ENCODE measurements around the gene SUPT3H.

SUPT3H gene

DNA sequence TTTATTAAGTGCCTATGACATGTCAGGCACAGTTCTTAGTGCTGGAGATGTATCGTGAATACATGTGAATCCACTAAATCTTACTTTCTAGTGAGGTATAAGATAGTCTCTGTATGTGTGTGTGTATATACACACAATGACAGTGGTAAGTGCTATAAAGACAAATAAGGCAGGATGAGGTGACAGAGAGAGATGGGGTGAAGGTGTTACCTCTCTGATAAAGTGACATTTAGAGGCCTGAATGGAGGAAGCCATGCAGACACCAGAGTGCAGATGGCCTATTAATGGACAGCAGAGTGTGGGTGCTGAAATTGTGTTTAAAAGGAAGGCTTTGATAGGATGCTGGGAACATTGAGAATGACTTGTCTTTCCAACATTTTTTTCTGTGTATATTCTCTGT lies 535.9 kb downstream of the SUPT3H start:
- no peak for DNase-seq (ENCODE audit: low read depth in 2 of 2)

DNA sequence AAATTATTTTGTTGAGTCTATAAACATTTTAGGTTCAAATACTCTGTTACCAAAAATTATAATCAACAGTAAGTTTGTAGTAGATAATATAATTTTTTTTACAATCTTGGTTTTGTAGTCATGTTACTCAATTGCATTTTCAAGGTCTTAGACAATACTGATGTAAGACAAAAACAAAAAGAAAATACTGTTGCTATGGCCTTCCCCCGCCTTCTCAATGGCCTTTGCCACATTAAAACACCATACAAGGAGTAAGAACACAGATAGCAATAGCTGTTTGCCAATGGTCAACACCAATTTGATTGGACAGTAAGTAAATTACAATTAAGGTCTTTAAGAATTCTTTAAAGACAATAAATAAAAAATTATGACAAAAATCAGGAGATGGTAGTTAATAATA lies 540.0 kb downstream of the SUPT3H start:
- DNase-seq (ENCODE audit: low read depth in 2 of 2) = no peak

DNA sequence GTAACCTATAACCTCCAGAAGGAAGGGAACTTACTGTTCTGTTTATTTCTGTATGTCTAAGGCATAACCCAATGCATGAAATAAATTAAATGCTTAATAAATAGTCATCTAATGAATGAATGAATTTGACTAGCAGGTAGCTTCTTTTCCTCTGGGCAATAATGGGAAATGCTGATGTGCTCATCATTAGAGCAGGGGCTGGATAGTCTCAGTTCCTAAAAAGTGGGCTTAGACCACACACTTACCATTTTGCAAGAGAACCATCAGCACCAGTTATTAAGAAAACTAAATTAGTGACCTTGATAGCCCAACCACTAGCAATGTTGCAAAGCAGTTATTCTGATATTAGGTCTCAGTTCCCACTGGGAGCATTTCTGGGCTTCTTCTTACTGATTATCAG lies 540.5 kb downstream of the SUPT3H start:
- no peak for DNase-seq (ENCODE audit: low read depth in 2 of 2)

DNA sequence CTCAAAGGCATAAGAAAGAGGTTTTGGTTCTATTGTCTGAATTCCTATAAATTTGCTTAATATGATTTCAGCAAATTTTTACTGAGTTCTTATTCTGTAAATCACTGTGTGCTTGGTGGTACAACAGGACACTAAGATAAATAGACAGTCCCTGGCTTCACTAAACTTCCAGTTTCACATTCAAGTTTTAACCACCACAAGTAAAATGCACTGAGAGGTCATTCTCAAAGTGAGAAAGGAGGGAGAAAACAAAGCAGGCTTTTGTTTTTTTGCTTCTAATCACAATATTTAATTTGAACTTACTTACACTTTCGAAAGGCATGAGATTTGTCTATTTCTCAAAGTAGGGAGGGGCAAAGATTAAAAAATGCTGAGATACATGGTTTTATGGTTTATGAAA lies 544.5 kb downstream of the SUPT3H start:
- DNase-seq (ENCODE audit: low read depth in 2 of 2) = no peak

DNA sequence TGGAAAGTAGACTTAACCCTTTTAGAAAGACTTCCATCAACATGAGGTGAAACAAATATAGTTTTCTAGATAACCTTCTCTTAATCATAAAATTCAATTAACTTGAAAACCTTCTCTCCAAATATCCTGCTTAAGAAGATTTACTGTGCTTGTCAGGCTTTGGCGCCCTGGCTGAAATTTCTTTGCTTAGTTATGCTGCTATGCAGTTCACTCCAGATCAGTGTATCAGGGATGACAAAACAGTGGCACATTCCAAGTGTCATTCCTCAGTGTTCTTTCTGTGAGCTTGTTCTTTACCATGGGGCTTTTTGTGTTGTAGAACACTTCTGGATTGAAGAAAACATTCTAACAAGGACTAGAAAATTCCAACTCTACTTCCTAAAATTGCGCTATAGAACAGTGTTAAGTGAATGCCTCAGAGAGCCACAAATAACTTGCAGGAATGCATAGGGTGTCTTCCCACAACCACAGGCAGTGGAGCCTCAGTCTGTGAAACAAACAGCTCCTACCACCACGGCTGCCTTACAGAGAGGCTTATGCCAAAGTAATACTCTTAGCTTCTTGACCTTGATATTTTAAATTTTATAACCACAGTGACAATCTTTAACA lies 546.6 kb downstream of the SUPT3H start:
- DNase-seq (ENCODE audit: low read depth in 2 of 2) = no peak

DNA sequence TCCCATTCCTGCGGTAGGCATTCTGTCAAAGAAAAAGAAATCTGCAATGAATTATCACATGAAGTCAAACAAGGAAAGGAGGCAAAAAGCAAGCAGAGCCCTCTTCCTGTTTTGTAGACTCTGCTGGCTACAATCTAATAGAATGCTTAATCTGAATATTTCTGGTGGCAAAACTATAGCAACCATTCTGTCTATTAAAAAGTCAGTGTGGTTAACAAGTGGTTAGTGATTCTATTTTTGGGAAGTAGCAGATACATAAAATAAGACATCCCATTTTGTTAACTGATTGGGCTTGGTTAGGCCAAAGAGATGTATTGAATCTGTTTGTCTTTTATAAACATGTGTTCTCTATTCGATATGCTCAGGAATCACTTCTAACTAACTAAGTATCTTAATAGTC lies 547.9 kb downstream of the SUPT3H start:
- DNase-seq (ENCODE audit: low read depth in 2 of 2) = no peak

DNA sequence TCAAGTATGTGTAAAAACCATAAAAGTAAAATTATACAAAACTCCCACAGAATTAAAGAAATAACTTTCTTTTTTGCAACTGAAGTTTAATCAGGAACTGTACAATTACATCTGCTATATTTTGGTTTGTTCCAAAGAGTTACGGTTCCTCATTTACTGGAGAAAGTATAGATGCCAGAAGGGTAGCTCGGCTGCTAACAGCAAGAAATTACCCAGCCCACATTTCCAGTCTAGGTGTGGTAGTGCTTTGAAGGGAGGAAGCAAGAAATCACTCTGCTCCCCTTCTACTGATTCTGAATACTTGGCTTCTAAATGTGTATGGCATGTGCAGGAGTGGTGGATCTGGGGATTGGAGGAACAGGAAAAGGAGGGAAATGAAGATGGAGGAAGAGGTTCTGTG lies 549.0 kb downstream of the SUPT3H start:
- DNase-seq (ENCODE audit: low read depth in 2 of 2) = no peak

DNA sequence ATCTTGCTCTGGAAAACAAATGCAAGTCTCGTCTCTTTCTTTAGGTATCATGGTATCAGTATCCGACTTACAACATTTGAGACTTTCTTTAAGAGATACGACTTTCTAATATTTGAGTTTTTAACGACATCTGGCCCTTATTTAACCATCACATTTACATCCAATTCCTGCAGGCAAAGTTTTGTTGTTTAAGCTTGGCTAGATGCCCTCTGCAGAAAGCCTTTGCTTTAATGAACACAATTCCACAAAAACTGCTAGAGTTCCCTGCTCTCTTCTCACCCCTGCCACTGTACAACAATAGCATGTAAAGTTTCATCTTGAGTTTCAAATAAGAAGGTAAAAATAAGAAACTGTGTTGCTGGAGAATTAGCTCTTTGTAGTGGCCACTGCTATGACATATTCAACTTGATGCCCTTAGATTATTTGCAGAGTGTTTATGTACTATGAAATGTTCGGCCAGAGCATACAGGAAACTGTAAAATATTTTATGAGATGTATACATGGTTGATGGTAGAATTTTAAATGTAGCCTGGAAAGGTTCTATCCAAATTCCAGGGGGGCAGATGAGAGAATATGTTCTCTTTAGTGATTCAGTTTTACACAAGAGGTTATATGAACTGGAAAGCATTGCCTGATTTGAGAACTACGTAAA lies 551.6 kb downstream of the SUPT3H start:
- DNase-seq (ENCODE audit: low read depth in 2 of 2) = no peak

DNA sequence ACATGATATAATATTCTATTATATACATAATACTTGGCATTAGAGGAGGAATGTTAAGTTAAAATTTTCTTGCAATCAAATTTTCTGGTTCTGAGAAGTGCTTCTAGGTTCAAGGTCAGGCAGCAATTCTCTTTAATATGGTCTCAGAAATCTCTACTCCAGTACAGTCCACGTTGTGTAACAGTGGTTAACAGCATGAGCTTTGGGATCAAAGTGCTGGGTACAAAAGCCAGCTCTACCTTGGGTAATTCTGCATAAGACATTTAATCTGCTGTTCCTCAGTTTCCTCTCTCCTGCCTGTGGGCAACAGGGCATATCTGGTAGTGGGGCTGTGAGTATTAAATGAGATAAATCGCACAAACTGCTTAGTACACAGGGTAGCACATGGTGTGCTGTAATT lies 552.5 kb downstream of the SUPT3H start:
- DNase-seq (ENCODE audit: low read depth in 2 of 2) = no peak

DNA sequence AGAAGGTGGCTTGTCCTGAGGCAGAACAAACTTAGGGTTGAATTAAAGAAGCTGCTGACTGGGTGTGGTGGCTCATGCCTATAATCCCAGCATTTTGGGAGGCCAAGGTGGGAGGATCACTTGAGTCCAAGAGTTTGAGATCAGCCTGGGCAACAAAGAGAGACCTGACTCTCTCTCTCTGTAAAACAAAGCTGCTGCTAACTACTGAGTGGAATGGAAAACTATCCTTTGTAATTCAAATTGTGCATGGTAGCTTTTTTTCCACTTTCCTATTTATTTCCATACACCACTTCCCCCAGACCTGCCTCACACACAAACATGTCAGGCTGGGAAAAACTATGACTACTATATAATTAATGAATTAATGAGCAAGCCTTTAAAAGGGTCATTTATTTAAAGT lies 553.2 kb downstream of the SUPT3H start:
- no peak for DNase-seq (ENCODE audit: low read depth in 2 of 2)

DNA sequence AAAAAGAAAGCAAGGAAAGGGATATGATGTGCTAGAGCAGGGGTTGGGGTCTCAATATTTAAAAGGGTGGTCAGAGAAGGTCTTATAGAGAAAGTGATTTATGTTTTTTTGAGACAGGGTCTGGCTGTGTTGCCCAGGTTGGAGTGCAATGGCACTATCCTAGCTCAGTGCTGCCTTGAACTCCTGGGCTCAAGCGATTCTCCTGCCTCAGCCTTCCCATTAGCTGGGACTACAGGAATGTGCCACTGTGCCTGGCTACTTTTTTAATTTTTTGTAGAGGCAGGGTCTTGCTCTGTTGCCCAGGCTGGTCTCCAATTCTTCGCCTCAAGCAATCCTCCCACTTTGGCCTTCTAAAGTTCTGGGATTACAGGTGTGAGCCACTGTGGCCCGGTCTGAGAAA lies 557.0 kb downstream of the SUPT3H start:
- DNase-seq (ENCODE audit: low read depth in 2 of 2) = no peak

DNA sequence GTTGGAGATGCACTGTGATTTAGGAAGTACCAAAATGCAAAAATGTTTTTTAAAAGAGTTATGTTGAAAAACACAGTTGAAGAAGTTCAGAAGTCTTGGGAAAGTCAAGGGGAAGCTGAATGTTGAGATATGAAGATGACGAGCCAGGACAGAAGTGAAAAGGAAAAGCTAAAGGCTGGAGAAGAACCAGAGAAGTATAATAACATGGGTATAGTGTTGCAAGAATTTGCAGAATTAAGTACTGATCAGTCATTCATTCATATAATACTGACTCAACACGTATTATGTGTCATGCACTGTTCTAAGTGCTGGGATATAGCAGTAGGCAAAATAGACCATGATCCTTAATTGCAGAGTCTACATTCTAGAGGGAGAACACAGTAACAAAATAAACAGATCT lies 557.4 kb downstream of the SUPT3H start:
- DNase-seq (ENCODE audit: low read depth in 2 of 2) = no peak

DNA sequence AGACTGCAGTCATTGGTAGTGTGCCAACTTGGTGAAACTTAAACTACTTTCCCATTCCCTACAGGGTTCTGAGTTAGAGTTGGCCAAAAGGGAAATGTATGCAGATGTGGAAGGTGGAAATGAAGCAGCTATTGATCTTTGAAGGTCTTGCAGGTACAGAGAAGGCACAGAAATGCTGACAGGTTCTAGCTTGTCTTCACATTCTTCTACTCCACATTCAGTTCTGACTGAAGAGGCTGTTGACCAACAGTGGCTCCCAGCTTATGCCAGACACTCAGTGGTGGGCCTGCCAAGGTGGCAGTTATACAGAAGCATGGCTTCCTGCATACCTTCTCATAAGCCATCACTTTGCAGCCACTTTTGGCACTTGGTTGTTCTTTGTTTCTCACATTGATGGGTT lies 566.3 kb downstream of the SUPT3H start:
- DNase-seq (ENCODE audit: low read depth in 2 of 2) = no peak

DNA sequence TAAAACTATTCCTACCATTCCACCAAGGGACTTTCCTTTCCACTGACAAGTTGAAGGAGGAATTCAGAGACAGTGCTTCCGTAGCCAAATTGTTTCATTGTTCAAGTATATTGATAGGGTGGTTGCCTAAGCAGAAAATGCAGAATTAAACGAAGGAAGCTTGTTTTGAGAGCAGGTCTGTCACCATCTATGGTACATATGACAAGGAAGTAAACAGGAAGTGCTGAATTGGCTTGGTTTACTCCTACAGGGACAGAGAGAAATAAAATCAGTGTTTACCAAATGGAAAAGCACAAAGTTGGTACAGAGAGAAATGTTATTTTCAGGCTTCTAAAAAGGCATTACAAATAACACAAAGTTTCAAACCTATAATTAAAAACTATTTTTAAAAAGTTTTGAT lies 568.5 kb downstream of the SUPT3H start:
- DNase-seq (ENCODE audit: low read depth in 2 of 2) = no peak

DNA sequence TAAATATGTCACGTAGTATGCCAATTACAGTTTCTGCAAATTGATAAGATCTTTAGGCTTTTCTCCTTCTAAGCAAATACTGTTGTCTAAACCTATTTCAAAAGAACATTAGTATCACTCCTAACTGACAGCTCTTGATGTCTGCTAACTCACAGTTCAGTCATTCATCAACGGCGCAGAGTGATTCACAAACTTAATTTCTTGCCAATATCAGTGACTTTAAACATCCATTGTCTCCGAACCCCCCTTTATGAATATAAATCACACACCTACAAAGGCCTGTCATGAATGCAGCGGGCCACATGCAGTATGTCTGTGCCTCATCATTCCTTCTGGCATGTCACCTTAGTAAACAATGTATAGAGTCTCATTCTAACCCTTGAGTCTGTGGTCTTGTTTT lies 569.6 kb downstream of the SUPT3H start:
- DNase-seq (ENCODE audit: low read depth in 2 of 2) = no peak

DNA sequence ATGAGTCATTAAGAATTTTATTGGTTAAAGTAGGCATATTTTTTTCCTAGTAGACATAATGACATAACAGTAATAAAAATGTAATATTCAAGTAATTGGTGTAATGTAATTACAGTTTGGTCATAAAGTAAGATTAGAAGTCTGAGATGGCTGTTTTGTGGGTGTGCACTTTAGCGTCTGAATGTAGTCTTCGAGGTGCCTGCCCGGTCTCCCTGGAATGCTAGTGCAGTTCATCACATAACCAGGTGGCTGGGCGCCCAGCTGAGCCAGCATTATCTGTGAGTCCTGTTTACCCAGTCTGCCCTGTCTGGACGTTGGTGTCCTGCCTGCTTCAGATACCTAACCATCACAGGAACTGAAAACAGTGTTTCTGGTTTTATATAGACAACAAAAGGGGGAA lies 571.1 kb downstream of the SUPT3H start:
- DNase-seq (ENCODE audit: low read depth in 2 of 2) = no peak

DNA sequence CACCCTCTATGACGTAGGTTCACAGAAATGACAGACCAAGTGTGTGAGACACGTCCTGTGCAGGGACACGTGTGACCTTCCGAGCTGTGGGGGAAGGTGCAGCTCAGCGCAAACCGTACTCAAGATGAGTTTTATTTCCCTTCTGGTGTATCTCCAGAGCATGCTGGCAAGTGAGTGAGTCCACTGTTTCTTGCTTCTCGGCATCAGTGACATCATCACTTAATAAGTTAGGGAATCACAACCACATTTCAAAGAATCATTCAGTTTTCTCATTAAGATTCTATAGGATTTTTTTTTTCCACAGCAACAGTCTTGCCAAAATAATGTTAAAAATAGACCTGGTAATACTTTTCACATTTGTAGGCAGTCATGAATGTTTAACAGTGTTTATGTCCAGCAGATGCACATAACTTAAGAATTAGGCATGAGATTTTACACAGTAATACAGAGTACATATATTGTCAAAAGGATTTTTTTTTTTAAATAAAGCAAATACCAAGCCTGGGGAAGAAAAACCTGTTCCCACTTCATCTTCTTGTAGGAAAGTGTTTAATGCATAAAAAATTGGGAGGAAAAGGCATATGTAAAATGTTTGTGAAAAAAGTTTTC lies 572.4 kb downstream of the SUPT3H start:
- DNase-seq (ENCODE audit: low read depth in 2 of 2) = no peak

DNA sequence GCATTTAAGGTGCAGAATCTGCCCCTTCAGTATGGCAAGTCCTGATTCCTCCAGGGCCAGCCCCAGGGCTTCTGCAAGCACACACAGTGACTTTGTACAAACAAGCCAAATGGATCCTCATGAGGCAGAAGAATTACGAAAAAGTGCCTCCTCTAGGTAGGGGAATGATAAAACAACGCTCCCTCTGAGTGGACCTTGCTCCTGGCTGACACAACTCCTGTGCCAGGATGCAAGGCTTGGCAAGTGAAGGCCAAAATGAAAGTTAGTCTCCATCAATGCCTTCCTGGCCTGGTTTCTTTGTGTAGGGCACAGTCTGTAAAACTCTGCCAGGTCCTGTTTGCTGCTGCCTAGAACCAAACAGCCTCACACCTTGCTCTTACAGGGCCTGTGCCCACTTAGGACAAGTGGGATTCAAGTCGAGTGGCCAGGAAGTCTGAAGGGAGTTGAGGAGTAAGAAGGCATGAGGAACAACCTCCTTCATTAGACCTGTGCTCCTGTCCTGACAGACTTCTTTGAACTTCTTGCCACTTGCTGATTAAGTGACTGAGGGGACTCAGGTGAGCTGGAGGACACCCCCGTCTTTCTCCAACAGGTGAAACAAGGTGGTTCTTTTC lies 573.1 kb downstream of the SUPT3H start:
- DNase-seq (ENCODE audit: low read depth in 2 of 2) = no peak

DNA sequence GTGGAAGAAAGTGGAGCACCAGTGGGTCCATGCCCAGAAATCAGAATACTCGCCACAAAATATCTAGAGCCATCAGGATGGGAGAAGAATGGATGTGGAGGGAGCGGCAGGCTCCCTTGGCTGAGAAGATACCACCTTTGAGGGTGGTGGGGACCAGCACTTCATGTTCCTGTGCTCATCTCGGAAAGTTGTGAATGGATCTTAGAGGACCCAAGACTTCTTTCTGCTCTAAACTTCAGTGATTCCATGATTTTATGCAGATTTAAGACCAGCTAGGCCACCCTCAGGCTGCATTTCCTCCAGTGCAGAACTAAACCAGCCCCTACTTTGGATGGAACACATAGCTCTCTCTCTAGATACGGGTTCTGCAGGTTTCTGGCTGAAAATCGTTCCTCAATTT lies 573.7 kb downstream of the SUPT3H start:
- no peak for DNase-seq (ENCODE audit: low read depth in 2 of 2)

DNA sequence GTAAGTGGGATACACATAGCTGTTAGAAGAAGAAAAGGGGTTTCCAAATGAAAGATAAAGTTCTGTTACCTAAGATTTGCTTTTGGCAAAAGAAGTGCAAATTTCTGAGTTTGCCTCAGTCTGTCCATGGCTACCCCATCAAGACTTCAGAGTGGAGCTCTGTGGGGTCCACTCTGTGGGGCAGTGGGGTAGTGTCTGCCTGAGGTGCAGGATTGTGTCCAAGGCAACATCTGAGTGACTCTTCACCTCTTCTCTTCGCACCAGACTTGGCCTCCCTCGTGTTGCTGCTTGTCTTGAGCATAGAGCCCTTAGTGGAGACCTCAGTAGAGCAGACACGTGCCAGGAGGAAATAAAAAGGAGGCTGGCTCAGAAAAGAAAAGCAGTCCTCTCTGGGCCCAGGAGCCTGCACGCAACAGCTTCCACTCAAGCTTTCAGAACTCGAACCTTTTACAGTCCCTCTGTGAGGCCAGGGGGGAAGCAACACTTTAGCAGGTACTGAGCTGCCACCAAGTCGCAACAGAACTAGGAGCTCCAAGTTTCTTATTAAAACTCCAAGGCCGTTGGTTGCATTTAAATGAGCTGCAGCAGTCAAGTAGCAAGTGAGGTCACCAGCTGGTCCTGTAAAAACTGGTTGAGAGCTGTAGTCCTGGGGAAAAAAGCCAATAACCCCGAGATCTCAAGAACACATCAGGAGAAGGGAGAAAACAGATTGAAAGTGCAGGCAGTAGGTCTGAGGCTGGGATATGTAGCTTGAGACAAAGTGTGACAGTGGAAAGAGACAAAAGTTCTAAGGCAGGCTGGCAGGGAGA lies 576.7 kb downstream of the SUPT3H start:
- no peak for DNase-seq (ENCODE audit: low read depth in 2 of 2)

DNA sequence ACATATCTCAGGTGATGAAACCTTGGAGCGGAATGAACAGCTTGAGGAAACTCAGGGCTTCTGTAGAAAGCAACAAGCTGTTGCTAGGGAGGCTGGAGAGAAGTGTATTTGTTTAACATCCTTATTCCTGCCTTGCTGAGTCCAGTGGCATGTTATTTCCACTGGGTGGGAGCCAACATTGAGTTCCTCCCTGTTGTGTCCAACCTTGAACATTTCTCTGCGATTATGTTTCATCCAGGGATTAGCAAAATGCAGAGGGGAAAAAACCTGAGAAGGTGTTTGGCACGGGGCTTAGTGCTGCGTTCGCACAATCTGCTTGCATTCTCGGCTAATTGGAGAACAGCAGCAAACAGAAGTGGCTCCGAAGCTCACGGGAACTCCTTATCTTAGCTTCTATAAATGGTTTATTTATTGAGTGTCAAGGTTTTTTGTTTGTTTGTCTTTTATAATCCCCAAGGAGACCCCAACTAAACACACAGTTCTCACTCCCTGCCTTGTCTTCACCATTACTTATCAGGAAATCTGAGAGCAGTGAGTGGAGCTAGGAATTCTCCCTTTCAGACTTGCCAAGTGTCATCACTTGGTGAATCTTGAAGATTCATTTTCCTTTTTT lies 577.5 kb downstream of the SUPT3H start:
- no peak for DNase-seq (ENCODE audit: low read depth in 2 of 2)

DNA sequence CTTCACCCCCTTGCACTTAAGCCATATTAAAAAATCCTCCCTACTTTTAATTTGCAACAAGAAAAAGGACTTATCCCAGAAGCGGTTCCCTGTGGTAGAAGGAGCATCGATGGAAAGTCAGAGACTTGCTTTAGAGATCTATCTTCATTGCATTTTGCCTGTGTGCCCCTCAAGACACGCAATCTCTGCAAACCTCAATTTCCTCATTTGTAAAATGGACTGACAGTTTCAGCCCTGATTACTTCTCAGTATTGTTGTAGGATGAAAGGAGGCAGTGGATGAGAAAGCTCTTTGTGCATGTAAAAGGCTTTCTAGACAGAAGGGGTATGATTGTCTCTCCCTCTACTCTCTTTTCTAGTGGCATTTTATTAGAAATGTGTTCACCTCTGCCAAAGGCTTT lies 580.0 kb downstream of the SUPT3H start:
- DNase-seq (ENCODE audit: low read depth in 2 of 2) = no peak
